Stimulated activated CD4-positive, alpha-beta T cell treated with anti-CD3 and anti-CD28 coated beads, TNF-alpha, amount 100 ng/mL, for 24 hours (primary cell): ENCODE data around the gene NELL1.

Experiments used
- DNase-seq, 3 experiments: peaks; one replicate each; pipeline ENCODE4 v3.0.0-alpha.2; 2020; ENCODE audit warnings: low read depth in 3 of 3

Gene NELL1

DNA sequence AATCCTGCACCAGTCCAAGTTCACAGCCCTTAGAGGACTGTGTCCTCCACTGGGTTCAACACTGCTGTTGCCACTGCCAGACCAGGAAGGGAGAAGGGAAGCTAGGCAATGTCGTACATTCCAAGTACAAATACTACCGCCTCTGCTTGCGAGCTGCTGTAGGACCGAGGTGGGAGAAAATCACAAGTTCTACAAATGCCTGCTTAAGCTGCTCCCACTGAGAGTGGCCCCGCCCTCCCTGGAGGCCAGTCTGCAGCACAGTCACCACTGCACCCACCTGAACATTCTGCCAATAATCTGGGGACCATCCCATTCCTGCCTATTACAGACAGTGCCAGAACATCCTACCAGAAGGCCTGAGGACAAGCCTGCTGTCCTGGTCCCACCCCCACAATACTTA, 816.0 kb downstream of the NELL1 start:
- DNase-seq = no peak

GRCh38 chr11:21489416-21490115, 820.2 kb downstream of the NELL1 start:
- no peak for DNase-seq

GRCh38 chr11:21492931-21493330, 823.5 kb downstream of the NELL1 start:
- no peak for DNase-seq

- no peak for DNase-seq
Measured at GRCh38 chr11:21494946-21495345, 825.6 kb downstream of the NELL1 start.

GRCh38 chr11:21495879-21496278, 826.5 kb downstream of the NELL1 start:
- DNase-seq = no peak

DNA sequence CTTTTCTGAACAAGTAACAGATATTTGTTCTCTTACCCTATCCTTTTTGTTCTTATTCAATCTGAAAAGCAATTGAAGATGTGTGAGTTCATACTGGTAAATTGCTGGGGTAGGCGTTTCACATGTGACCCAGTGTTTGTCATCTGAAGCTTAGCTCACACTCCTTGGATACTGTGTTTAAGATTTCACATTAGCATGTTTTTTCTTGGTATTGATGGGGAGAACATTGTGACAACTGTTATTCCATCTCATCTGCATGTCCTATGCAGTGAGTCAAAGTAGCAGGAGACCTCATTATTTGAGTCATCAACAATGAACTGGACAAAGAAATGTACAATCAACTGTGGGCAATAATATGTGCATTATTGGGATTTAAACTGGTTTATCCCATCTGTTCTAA, 831.9 kb downstream of the NELL1 start:
- DNase-seq = no peak

DNA sequence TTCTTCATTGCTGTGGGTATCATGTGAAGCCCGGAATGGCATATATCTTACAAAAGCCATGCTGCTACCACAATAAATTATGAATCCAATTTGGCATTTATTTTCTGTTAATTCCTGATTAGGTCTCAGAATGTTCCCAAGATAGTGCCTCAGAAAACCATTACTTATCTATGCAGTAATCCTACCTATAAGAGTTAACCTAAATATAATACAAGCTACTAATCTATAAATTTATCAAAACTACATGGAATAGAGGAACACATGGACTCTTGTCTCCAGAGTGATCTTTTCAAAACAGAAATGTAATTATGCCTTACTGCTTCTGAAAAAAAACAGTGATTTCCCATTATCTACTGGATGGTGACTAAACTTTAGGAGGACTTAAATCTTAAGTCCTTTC, 835.7 kb downstream of the NELL1 start:
- DNase-seq = no peak

DNA sequence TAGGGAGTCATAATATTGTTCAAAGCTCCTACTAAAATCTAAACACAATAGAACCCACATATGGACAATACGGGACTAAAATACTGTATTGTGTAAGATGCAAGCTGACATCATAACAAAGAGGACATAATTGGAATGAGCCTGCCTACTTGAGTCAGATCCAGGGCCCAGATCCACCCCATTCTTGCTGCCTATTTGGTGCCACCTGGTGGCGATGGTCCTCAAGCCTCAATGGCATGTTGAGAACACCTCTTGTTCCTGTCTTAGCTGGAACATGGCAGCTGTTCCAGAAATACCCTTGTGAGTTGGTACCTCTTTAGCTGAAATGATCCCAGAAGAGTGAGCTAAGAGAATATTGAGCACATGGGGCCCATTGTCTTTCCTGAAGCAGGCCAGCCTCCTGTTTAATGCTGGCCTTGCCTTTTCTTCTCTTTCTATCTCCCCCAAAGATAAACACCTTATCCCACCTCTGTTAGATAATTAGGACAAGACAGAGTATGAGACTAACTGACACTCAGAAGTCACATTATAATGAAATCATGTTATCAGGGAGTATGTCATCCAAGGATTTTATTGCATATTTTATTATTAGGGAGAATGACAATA, 842.6 kb downstream of the NELL1 start:
- peak in 1 of 3 experiments; percentile 24 for DNase-seq

GRCh38 chr11:21514316-21514715, 844.9 kb downstream of the NELL1 start:
- no peak for DNase-seq

GRCh38 chr11:21520244-21520643, 850.9 kb downstream of the NELL1 start:
- DNase-seq = no peak

DNA sequence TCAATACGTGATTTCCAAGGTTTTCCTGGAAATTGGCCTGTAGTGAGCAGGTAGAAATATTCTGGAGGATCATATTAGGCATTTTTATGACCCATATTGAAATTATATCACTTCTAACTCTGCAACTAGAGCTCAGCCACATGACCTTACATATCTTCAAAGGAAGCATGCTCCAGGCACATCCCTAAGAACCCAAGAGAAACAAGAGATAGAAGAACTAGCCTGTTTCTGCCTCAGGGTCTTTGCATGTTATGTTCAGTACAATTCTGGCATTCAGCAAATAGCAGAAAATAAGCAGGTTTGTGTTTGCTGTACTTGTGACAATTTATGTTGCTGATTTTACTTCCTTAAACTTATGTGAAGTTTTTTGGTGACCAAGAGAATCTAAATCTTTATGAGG, 859.8 kb downstream of the NELL1 start:
- DNase-seq = no peak

DNA sequence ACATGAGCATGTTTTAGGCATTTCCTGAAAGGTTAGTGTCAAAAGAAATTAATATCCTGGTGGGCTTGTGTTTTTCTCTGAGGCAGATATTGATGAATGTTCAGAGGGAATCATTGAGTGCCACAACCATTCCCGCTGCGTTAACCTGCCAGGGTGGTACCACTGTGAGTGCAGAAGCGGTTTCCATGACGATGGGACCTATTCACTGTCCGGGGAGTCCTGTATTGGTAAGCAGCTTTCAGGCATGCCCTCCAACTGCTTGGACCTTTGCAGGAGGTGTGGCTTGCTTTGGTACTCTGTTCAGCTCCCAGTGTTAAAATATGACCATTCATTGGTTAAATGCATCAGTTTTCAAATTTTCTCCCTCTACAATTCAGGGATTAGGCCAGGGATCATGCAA, 864.9 kb downstream of the NELL1 start:
- DNase-seq = no peak

DNA sequence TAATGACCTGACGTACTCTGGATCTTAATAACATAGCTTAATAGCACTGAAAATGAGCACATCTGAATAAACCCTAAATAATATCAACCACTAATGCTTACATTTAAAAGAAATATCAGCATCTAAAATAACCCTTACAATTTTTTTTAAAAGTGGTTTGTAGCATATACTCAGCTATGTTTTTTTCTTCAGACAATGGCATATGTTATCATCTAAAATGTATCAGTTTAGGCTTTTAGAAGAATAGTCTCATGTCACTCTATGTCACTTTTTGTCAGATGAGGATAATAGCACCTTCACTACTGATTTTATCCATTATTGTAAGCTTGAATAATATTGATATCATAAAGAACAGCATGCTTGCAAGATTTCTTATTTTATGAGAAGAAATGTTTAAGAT, 868.6 kb downstream of the NELL1 start:
- DNase-seq = no peak

- no peak for DNase-seq
Measured at GRCh38 chr11:21541187-21541751, 871.9 kb downstream of the NELL1 start.

- no peak for DNase-seq
Measured at GRCh38 chr11:21543901-21544300, 874.5 kb downstream of the NELL1 start.

GRCh38 chr11:21545699-21546098, 876.3 kb downstream of the NELL1 start:
- DNase-seq = no peak

GRCh38 chr11:21546703-21547102, 877.3 kb downstream of the NELL1 start:
- DNase-seq = no peak

DNA sequence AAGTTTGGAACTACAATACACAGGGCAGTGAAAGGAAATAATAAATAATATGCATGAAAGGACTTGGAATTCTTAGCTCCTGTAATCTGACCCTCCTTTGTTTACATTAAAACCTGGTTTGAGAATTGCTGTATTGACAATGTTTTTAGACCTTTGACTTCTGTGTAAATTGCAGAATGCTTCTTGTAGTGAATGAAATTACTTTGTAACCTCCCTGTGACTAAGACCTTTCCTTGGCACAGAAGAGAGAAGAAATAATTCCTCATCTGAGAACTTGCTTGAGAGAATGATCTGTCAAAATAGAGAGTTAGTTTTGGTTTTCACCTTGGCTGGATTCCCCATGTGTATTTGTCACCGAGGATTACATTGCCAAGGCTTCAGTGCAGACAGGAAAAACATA, 883.5 kb downstream of the NELL1 start:
- no peak for DNase-seq

DNA sequence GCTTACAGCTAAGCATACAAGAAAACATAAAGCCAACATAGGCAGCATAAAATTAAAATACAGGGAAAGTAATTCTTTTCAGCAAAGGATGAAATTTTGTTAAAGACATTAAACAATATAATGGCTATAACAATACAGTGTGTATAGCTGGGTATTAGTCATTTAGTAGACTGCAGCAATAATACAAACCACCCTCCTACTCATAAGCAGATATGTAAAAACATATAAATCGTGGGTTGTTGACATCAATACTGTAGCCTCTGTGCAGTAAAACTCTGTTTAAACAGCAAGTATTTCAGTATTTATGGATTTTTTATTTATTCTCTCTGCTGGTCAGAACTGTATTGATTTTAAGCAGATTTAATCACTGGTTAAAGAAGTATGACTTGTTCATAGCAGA, 884.4 kb downstream of the NELL1 start:
- DNase-seq = no peak

GRCh38 chr11:21554284-21554683, 884.9 kb downstream of the NELL1 start:
- DNase-seq = no peak

- DNase-seq = no peak
Measured at GRCh38 chr11:21556926-21557325, 887.5 kb downstream of the NELL1 start.

DNA sequence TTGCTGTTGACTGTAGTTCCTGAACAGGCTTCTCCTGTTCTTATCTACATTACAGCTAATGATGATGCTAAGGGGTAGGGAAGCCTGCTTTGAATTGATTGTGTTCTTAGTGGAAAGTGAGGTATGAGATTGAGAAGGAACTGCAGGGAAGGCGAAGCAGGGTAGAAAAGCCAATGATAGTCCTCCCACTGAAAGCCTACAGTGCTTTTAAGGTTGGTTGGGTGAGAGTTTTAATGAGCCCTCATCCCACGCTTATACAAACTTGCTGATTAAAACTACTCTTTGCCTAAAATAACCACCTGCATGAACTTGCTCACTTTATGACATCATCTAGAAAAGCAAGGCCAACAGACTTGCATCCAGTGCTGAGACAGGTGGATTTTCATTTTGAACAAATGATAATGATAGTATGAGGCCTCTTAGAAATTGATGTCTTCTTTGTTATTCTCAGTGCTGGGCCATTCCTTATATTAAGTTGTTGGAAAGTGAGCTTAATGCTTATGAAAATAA, 891.1 kb downstream of the NELL1 start:
- DNase-seq = no peak

DNA sequence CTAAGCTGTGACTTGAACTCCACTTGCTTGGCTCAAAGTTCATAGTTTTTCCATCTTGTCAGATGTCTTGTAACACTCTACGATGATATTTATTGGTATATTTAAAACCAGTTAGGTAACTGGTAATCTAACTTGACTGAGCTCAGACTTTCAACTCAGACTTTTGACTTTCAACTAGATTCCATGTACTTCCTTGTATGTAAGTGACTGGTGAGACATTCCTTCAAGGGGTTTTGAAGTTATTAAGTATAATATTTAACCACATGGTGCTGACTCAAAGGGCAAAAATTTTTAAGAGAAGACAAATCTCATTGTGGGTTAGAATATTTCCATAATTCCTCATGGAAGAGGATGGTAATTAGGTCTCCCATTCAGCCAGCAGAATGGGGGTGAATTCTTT, 892.2 kb downstream of the NELL1 start:
- no peak for DNase-seq
